ENCODE results near the gene PIGW.

PIGW gene

DNA sequence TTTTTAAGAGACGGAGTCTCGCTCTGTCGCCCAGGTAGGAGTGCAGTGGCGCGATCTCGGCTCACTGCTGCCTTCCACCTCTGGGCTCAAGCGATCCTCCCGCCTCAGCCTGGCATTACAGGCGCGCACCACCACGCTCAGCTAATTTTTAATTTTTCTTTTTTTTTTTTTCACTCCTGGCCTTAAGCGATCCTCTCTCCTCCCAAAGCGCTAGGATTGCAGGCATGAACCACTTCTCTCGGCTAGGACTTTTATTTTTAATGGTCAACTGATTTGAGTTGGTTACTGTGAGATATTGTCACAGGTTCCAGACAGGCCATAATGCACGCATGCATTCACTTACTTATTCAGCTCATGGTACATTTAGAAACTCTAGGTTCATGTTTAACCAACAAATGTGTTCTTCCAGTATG lies 888 bp downstream of the PIGW start:
- H3K4me1 ChIP-seq (ENCODE audit: control insufficient read depth, insufficient read depth, low read length), result peaks cover 8% of the 10 kb centered on the region
- H3K36me3 ChIP-seq (ENCODE audit: control insufficient read depth, insufficient read depth, low read length), result no peaks in the 10 kb centered on the region
- H3K9me3 ChIP-seq (ENCODE audit: control insufficient read depth, low read length), result no peaks in the 10 kb centered on the region
- H3K9ac ChIP-seq (ENCODE audit: low read length), result peak overlapping the region; percentile 90
- H3K4me3 ChIP-seq (ENCODE audit: low read length), result peak overlapping the region; percentile 99
- no peaks in the 10 kb centered on the region for H3K27me3 ChIP-seq (ENCODE audit: control insufficient read depth, insufficient read depth, low read length)

DNA sequence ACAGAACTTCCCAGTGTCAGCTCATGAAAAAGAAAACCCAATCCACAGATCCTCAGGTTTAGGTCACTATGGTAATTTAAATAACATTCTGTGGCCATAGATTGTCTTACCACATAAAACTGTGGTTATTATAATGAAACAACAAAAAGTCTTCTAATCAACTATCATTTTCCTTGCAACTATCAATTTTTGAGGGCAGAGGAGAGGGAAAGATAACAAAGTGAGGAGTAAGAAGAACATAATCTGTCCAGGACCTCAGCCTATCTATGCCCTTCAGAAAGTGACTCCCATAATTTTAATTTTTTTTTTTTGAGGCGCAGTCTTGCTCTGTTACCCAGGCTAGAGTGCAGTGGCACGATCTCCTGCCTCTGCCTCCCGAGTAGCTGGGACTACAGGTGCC lies 5.9 kb downstream of the PIGW start:
- Histone ChIP-seq H3K4me3 (ENCODE audit: low read length) (no peak overlapping the region), H3K36me3 (ENCODE audit: control insufficient read depth, insufficient read depth, low read length) (no peaks in the 10 kb centered on the region), H3K4me1 (ENCODE audit: control insufficient read depth, insufficient read depth, low read length) (no peaks in the 10 kb centered on the region), H3K27me3 (ENCODE audit: control insufficient read depth, insufficient read depth, low read length) (no peaks in the 10 kb centered on the region), H3K9me3 (ENCODE audit: control insufficient read depth, low read length) (no peaks in the 10 kb centered on the region), H3K9ac (ENCODE audit: low read length) (no peak overlapping the region)

DNA sequence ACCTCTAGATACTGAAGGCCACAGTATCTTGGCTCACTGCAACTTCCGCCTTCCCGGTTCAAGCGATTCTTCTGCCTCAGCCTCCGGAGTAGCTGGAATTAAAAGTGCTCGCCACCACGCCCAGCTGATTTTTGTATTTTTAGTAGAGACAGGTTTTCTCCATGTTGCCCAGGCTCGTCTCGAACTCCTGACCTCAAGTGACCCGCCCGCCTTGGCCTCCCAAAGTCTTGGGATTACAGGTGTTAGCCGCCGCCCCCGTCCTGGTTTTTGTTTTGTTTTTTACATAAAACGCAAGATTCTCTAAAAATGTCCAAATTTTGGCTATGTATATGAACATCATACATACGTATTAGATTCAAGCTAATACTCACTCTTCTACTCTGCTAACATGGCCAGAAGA lies 8.0 kb downstream of the PIGW start:
- Histone ChIP-seq H3K9ac (ENCODE audit: low read length) (no peak overlapping the region), H3K27me3 (ENCODE audit: control insufficient read depth, insufficient read depth, low read length) (no peaks in the 10 kb centered on the region), H3K36me3 (ENCODE audit: control insufficient read depth, insufficient read depth, low read length) (no peaks in the 10 kb centered on the region), H3K4me3 (ENCODE audit: low read length) (no peak overlapping the region), H3K4me1 (ENCODE audit: control insufficient read depth, insufficient read depth, low read length) (peaks cover 12% of the 10 kb centered on the region), H3K9me3 (ENCODE audit: control insufficient read depth, low read length) (no peaks in the 10 kb centered on the region)

GRCh38 chr17:36544044-36544306 lies 9.2 kb downstream of the PIGW start:
- H3K4me1 ChIP-seq (ENCODE audit: control insufficient read depth, insufficient read depth, low read length), result peaks cover 16% of the 10 kb centered on the region

DNA sequence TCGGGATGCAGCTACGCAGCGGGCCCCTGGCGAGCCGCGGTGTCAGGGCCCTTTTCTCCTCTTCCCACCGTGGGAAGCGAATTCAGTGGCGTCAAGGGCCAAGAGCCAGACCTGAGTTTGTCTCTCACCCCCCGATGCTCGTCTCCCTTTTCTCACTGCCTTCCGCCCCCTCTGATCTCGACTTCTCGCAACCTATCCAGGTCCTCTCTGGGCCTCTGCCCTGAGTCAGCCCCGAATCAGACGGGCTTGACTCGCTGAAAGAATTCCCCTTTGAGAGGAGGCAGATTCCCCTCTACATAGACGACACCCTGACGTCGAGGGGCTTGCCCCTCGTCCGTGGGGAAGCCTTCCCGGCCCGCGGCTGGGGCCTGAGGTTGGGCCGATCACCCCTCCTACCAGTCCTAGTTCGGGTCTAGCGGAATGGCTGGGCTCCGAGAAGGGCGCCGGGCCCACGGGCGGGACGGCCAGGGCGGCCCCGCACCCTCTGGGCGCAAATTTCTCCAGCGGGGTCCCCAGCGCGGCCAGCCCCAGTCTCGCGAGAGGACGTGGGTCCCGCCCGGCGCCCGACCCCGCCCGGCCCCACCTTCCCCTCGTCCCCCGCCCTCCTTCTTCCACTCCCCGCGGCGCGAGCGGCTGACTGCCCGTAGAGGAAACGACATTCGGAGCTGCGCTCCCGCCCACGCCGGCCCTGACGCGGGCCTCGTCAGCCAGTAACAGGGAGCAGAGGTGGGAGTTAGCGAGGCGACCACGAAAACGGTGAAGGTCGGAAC lies 9.7 kb downstream of the PIGW start, which contains the start of gene GGNBP2:
TSS of gene GGNBP2 (plus strand) at position 613 of the 770 bp plus-strand sequence. CDS start 806 bp downstream, outside the sequence.
- Histone ChIP-seq H3K9me3 (ENCODE audit: control insufficient read depth, low read length) (no peaks in the 10 kb centered on the region), H3K27me3 (ENCODE audit: control insufficient read depth, insufficient read depth, low read length) (no peaks in the 10 kb centered on the region), H3K4me1 (ENCODE audit: control insufficient read depth, insufficient read depth, low read length) (peaks cover 16% of the 10 kb centered on the region), H3K36me3 (ENCODE audit: control insufficient read depth, insufficient read depth, low read length) (no peaks in the 10 kb centered on the region), H3K4me3 (ENCODE audit: low read length) (peak within 1 kb of the TSS; percentile 95), H3K9ac (ENCODE audit: low read length) (peak within 1 kb of the TSS; percentile 100)

More at GRCh38 chr17:36544044-36544306, 9.2 kb downstream of the PIGW start:
- no peaks in the 10 kb centered on the region for H3K27me3 ChIP-seq (ENCODE audit: control insufficient read depth, insufficient read depth, low read length)
- H3K36me3 ChIP-seq (ENCODE audit: control insufficient read depth, insufficient read depth, low read length), result no peaks in the 10 kb centered on the region
- peak overlapping the region; percentile 95 for H3K4me3 ChIP-seq (ENCODE audit: low read length)
- peak overlapping the region; percentile 100 for H3K9ac ChIP-seq (ENCODE audit: low read length)
- no peaks in the 10 kb centered on the region for H3K9me3 ChIP-seq (ENCODE audit: control insufficient read depth, low read length)

- Histone ChIP-seq H3K36me3 (ENCODE audit: control insufficient read depth, insufficient read depth, low read length) (no peaks in the 10 kb centered on the region), H3K4me1 (ENCODE audit: control insufficient read depth, insufficient read depth, low read length) (peaks cover 16% of the 10 kb centered on the region), H3K9ac (ENCODE audit: low read length) (peak overlapping the region; percentile 100), H3K27me3 (ENCODE audit: control insufficient read depth, insufficient read depth, low read length) (no peaks in the 10 kb centered on the region), H3K4me3 (ENCODE audit: low read length) (peak overlapping the region; percentile 84), H3K9me3 (ENCODE audit: control insufficient read depth, low read length) (no peaks in the 10 kb centered on the region)
These were observed 10.3 kb downstream of the PIGW start for GRCh38 chr17:36545077-36545464.

GRCh38 chr17:36545465-36546417 lies 11.0 kb downstream of the PIGW start:
- H3K27me3 ChIP-seq (ENCODE audit: control insufficient read depth, insufficient read depth, low read length), result no peaks in the 10 kb centered on the region
- H3K9me3 ChIP-seq (ENCODE audit: control insufficient read depth, low read length), result no peaks in the 10 kb centered on the region
- peak overlapping the region; percentile 84 for H3K9ac ChIP-seq (ENCODE audit: low read length)
- H3K4me3 ChIP-seq (ENCODE audit: low read length), result peak overlapping the region; percentile 76
- H3K36me3 ChIP-seq (ENCODE audit: control insufficient read depth, insufficient read depth, low read length), result no peaks in the 10 kb centered on the region
- peaks cover 16% of the 10 kb centered on the region for H3K4me1 ChIP-seq (ENCODE audit: control insufficient read depth, insufficient read depth, low read length)

DNA sequence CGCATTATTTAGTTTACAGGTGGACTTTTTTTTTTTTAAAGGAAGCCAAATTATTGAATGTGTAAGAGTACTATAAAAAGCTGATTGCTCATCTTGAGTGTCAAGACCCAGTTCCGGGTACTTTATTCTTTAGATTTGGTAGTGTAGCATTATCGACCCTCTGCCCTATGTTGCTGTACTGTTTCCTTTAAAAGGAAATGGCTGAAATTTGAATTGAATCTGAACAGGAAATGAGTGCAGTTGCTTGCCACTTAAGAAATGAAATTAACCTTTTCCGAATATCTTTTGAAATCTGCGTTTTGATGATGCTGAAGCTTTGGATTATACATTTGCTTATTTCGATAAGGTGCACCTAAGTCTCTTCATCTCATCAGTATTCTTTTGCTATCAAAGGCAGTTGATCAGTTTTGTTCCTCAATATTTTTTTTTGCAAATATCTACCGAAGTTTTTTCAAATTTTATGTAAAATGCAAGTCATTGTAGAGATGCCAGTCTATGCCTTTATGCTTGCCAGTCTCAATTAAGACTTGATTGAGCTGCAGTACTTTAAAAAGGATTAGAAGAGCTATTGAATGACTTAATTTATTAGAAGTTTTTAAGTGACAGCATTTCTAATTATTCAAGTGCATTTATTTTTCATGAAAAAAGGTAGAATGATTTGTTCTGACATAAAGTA lies 11.8 kb downstream of the PIGW start:
- Histone ChIP-seq H3K36me3 (ENCODE audit: control insufficient read depth, insufficient read depth, low read length) (no peaks in the 10 kb centered on the region), H3K4me3 (ENCODE audit: low read length) (peak overlapping the region; percentile 76), H3K9me3 (ENCODE audit: control insufficient read depth, low read length) (no peaks in the 10 kb centered on the region), H3K4me1 (ENCODE audit: control insufficient read depth, insufficient read depth, low read length) (peaks cover 16% of the 10 kb centered on the region), H3K27me3 (ENCODE audit: control insufficient read depth, insufficient read depth, low read length) (no peaks in the 10 kb centered on the region), H3K9ac (ENCODE audit: low read length) (peak overlapping the region; percentile 84)

GRCh38 chr17:36547776-36548175 lies 13.0 kb downstream of the PIGW start:
- H3K4me3 ChIP-seq (ENCODE audit: low read length), result no peak overlapping the region
- H3K36me3 ChIP-seq (ENCODE audit: control insufficient read depth, insufficient read depth, low read length), result no peaks in the 10 kb centered on the region
- peaks cover 16% of the 10 kb centered on the region for H3K4me1 ChIP-seq (ENCODE audit: control insufficient read depth, insufficient read depth, low read length)
- no peaks in the 10 kb centered on the region for H3K27me3 ChIP-seq (ENCODE audit: control insufficient read depth, insufficient read depth, low read length)
- peak overlapping the region; percentile 11 for H3K9ac ChIP-seq (ENCODE audit: low read length)
- no peaks in the 10 kb centered on the region for H3K9me3 ChIP-seq (ENCODE audit: control insufficient read depth, low read length)

DNA sequence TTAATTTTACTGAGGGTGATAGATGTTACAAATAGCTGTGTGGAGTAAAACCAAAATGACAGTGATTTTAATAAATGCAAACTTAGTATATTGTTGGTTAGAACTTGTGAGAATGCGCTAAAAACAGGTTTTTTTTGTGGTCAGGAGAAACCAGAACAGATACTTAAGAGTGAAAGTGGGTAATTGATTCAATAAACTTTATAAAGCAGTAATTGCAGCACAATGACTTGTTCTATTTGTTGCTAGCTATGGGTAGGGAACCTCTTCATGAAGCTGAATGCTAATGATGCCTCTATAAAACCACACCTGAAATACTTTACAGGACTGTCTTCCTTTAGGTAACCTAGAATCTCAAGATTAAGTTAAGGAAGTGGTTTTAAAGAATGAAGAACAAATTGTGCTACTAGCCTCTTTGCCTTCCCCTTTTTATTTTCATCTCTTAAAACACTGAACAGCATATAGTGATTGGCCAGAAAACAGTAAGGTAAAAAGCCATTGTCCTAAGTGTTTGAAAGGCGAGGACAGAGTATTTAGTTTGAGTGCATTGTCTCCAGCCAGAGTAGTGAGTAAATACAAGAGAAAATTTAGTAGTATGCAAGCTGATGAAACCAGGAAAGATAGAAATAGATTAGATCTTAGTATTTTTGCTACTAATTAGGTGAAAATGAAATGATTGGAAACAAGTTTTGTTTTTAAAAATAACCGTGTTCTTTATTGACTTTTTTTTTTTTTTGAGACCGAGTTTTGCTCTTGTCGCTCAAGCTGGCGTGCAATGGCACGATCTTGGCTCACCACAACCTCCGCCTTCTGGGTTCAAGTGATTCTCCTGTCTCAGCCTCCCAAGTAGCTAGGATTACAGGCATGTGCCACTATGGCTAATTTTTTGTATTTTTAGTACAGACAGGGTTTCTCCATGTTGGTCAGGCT lies 16.0 kb downstream of the PIGW start:
- Histone ChIP-seq H3K36me3 (ENCODE audit: control insufficient read depth, insufficient read depth, low read length) (no peaks in the 10 kb centered on the region), H3K4me3 (ENCODE audit: low read length) (no peak overlapping the region), H3K27me3 (ENCODE audit: control insufficient read depth, insufficient read depth, low read length) (no peaks in the 10 kb centered on the region), H3K9me3 (ENCODE audit: control insufficient read depth, low read length) (no peaks in the 10 kb centered on the region), H3K4me1 (ENCODE audit: control insufficient read depth, insufficient read depth, low read length) (peaks cover 16% of the 10 kb centered on the region), H3K9ac (ENCODE audit: low read length) (no peak overlapping the region)

DNA sequence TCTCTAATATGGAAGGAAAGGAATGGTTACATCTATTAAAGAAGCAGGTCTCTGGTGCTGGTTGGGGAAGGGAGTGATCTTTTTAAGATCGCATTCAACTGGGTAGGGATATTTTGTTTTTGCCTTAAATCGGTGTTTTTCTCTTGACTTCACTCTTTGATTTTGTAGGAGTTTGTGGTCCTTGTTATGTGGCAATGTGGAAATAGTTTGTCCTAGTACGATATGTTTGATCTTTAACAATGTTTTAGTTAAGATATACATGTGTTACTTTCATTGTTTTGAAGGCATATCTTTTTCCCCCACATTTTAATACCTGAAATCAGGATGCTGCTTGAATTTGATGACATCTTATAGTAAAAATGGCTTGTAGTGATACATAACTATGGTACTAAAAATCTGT lies 18.7 kb downstream of the PIGW start:
- peaks cover 4% of the 10 kb centered on the region for H3K36me3 ChIP-seq (ENCODE audit: control insufficient read depth, insufficient read depth, low read length)
- no peak overlapping the region for H3K9ac ChIP-seq (ENCODE audit: low read length)
- H3K4me3 ChIP-seq (ENCODE audit: low read length), result no peak overlapping the region
- no peaks in the 10 kb centered on the region for H3K27me3 ChIP-seq (ENCODE audit: control insufficient read depth, insufficient read depth, low read length)
- no peaks in the 10 kb centered on the region for H3K9me3 ChIP-seq (ENCODE audit: control insufficient read depth, low read length)
- H3K4me1 ChIP-seq (ENCODE audit: control insufficient read depth, insufficient read depth, low read length), result no peaks in the 10 kb centered on the region

All from mucosa of stomach (tissue), 1 donor.